GM21717 (cell line): ENCODE measurements around the gene C9orf85.
"Not testable (repeated sequence)": the region's sequence is repeated elsewhere in the genome, so short reads cannot be mapped to it uniquely, and the experiment has no call there.

ENCODE experiments used
- ATAC-seq: cut with Tn5 transposase; IDR thresholded peaks from one replicate; pipeline ENCODE4 v1.9.1; 2021; ENCODE audit warnings: mild to moderate bottlenecking, moderate library complexity; ENCODE audit not compliant: unreplicated experiment

C9orf85 gene

DNA sequence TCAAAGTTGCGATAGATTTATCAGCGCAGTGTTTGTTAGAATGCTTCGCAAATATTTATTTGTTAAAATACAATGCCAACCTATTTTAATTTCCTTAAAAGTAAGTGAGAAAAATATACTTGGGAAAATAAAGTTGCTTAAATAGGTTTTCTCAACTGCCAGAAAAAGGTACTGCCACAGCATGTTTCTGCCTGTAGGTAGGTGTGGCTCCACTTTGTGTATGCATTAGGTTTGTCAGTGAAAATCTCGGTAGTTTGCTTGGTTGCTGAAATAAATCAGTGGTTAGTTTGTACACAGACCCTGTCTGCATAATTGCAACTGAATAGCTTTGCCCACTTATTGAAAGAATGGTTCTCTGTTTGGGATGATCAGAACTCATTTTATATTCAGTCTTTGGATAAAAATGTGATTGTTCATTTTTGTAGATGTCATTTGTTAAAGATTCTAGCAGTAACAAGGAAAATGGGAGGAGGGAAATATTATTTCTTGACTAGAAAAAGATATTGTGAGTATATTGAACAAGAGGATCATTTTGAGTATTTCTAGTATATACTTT lies 25.7 kb downstream of the C9orf85 start:
- ATAC-seq, result no peak

DNA sequence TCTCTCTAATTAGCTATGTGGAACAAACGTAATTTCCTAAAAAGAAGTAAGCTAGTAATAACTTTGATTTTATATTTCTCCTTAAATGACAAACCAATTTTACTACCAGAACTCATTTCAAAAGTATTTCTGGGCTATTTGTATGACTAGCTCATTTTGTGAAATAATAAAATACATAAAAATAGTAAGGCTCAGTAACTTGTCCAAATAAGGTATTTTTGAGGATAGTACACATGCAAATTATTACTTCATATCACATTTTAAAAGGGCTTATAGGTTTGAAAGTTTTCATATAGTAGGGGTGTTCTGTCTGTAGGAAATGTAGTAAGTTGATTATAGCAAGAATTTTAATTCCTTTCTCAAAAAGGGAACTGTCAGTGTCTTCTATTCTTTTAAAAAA lies 26.5 kb downstream of the C9orf85 start:
- ATAC-seq, result no peak

DNA sequence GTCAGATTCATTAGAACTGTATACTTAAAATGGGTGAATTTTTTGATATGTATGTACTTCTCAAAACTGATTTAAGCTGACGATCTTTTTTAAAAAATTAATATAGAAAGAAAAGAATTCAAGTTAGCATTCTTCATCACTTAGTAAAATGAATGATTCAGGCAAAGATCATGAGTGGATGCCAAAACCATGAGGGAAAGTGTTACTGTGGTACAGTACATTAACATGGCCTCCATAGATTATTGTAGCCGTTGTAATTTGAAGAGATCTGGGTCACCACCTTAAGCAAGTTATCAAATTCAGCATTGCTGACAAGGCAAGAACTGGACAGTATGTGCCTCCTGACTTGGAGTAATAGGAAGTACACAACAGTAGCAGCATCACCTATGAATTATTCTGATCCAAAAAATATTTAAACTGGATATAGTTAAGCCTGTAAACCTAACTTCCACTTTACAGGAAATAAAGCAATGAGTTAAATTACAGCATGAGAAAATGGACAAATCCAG lies 29.7 kb downstream of the C9orf85 start:
- ATAC-seq, result no peak

DNA sequence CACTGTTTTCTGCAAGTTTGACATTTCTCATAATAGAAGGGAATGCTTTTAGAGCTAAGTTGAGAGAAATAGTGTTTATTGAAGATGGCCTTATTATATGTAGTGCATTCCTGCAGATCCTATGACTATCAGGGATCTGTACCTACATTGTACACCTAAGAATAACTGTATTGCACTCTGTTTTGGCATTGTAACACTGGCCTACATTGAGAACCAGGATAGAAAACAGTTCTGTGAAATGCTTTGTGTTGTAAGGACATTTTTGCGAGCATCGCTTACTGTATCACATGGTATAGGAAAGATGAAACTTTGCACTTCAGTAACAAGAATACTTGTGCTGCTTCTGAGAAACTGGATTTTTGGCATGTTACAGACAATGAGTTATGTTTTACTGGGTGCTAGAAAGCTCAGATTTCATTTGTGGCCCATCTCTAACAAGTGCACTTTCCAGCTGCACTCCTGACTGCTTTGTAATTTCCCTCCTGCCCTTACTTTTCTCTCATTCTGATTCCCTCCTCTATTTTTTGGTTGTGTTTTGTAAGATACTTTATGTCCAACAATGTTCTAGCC lies 30.6 kb downstream of the C9orf85 start:
- no peak for ATAC-seq

DNA sequence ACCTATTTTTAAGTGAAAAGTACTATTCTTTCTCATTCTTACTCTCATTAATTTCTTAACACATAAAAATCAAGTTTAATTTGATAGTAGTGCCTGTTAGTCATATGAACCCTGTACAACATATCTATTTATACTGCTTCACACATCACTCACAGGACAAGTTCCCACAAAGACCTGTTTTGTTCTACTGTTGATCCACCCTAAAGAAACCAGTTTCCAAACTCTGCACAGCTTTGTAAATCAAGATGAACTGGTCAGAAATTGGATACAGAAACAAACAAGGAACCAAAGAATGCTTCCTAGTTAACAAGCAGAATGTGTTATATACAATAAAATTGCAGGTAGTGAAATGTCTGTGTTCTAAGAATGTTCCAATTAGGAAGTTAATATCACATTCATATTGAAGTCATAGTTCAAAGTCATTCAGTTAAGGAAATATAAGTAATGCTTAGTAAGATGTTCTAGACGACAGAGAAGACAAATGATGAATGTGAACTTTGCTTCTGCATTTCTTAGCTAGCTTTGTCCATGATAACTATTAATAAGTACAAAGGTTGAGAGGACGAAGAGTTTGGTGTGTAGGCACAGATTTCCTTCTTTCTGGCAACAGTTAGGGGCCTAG lies 33.4 kb downstream of the C9orf85 start:
- no peak for ATAC-seq

DNA sequence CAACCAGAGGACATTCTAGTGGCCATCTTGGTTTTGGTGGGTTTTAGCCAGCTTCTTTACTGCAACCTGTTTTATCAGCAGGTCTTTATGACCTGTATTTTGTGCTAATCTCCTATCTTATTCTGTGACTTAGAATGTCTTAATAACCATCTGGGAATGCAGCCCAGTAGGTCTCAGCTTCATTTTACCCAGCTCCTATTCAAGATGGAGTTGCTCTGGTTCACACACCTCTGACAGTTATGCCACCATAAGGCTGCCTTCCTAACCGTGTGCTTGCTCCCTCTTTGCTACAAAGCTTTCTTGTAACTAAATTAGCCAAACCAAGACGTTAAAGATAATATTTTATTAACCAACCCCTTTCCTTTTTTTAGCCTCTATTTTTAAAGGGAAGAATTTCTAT lies 43.2 kb downstream of the C9orf85 start:
- not testable (repeated sequence) for ATAC-seq

DNA sequence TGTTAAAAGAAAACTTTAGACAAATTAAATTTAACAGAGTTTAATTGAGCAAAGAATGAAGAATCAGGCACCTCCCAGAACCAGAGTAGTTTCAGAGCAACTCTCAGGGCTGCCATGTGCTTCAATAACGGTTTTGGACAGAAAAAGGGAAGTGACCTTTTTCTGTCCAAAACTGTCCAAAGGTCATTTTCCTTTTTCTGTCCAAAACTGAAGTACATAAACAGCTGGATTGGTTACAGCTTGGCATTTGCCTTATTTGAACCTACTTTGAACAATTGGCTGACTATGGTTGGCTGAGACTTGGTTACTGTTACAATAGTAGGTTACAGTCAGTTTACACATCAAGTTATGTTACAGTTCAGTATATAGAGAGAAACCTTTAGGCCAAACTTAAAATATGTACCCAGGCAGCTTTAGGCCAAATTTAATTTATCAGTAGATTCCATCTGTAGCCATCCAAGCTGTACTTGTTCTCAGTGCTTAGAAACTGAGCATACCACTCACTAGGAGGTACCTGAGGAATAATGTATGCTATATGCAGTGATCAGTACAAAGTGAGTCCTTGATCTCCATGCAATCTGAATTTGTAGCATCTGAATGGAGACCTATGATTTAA lies 44.0 kb downstream of the C9orf85 start:
- no peak for ATAC-seq

DNA sequence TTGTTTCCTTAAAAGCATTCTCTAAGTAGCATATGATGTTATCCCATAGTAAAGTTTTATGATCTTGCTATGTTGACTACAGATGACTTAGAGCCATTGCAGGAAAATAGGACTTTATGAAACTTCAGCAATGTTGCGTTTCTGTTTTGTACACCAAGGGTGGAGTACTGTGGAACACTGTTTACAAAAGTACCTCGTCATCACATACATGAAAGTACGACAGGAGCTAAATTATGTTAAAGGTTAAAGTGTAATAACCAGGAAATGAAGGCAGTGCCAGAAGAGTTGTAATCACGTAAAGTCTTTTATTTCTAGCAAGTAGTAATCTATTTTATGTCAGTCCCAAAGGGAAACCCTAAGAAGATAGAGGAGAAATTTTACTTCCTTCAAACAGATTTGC lies 50.9 kb downstream of the C9orf85 start:
- ATAC-seq, result no peak

DNA sequence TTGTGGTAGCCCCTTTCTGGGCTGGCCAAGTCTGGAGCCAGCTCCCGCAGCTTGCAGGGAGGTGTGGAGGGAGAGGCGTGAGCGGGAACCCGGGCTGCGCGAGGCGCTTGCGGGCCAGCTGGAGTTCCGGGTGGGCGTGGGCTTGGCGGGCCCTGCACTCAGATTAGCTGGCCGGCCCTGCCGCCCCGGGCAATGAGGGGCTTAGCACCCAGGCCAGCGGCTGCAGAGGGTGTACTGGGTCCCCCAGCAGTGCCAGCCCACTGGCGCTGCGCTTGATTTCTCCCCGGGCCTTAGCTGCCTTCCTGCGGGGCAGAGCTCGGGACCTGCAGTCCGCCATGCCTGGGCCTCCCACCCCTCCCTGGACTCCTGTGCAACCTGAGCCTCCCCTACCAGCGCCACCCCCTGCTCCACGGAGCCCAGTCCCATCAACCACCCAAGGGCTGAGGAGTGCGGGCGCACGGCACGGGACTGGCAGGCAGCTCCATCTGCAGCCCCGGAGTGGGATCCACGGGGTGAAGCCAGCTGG lies 52.1 kb downstream of the C9orf85 start:
- ATAC-seq, result not testable (repeated sequence)

DNA sequence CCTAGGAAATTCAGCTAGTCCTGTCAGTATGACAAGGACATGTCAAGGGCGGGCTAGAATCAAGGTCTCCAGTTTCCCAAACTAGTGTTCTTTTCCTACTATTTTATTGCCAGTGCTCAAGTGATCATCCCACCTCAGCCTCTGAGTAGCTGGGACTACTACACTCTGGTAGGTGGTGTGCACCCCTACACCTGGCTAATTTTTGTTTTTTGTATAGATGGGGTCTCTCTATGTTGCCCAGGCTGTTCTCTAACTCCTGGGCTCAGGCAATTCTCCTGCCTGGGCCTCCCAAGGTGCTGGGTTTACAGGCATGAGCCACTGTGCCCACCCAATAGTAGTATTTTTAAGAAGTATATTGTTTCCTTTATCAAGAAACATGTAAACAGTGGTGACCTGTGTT lies 54.0 kb downstream of the C9orf85 start:
- no peak for ATAC-seq

DNA sequence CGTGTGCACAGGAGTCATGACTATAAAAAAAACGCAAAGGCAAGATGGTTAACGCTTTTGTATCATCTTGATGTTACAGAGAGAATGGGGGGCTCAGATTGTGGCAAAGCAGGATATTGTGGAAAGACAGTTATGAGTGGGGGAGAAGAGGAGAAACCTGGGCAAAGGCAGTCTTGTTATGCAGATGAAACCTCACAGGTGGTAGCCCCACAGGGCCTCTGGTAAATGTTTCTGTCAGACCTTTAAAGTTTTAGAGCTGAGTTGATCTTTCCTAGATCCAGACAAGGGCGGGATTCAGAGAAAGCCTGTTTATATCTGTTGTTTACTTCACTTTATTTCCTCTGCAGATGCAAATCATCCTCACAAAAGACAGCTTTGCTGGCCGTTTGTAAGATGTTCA lies 55.2 kb downstream of the C9orf85 start:
- ATAC-seq, result no peak

DNA sequence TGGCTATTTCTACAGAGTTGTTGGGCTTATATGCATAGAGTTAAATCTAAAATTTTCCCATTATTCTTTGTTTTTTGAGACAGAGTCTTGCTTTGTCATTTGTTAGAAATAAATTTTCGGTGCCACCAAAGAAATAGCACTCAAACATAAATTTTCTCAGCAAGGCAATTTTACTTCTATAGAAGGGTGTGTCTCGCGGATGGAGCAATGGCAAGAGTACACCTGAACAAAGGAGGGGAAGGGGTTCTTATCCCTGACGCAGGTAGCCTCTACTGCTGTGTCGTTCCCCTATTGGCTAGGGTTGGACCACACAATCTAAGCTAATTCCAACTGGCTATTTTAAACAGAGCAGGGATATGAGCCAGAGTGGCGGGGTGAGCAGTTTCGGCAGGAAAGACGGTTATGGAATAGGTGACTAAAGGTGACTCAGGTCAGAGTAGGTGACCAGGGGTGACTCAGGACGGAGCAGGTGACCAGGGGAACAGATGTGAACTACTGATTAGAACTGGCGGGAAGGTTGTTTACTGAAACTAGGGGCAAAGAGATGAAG lies 57.2 kb downstream of the C9orf85 start:
- ATAC-seq, result no peak

DNA sequence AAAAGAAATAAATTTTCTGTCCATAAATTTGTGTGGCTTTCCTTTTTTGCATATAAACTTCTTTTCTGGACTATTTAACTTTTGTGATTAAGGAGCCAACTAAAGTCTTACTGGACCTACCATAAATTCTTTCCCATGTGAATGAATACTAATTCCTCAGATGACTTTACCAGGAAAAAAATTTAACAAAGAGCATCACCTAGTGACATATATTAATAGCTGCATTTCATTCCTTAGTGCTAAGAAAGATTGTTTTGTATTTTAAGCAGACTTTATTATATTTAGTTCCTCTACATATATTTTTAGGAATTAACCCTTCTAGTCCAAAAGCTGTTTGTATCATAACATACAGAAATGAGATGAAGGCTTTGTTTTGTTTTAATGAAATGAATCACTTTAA lies 64.4 kb downstream of the C9orf85 start:
- no peak for ATAC-seq

DNA sequence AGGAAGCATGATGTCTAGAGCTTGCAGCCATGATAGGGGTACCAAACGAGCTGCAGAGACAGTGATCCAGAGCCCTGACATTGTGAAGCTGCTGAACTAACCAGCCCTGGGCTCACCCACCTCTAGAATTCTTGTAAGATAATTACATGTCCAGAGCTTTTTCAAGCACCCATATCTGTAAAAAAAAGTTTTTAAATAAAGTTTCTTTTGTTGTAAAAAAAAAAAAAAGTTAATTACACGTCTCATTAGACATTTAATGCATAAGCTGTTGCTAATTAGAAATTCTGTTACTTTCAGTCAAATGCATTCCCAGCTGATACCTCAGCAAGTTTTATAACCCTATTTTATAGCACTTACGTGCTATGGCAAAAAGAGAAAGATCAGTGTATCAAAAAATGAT lies 65.6 kb downstream of the C9orf85 start:
- no peak for ATAC-seq

DNA sequence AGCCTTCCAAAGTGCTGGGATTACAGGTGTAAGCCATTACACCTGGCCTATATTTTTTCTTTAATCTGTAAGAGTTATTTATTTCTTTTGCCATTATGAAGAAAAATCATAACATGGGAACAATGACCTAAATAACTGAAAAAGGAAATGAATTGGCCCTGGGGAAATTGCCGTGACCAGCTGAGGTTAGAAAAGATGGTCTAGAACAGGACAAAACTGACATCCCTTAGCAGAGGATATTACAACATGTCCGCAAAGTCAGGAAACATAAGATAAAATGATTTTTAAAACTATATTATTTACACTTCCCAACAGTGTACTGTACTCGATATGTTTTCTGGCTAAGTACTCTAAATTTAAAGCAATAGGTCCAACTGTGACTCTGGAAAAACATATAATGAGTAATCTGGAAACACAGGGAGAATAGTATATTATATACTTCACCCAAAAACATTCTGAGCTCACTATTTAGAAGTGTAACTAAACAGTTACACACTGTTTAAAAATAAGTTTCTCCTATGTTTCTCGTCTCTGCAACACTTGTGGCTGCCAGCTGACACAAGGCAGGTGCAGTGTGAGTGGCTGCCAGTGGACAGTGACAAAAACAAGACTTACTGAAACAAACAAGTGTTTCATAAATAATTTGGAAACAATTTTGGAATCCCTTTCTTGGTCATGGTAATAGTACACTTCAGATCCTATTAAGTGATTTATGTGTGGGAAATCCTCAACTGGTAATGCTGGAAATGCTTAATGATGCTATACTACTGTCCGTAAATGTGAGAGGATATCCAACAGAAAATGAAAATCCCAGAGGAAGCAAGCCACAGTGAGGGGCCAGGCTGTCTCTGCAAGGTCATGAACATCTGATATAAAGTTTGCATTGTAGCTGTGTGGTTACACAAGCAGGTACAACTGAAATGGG lies 69.1 kb downstream of the C9orf85 start:
- no peak for ATAC-seq

DNA sequence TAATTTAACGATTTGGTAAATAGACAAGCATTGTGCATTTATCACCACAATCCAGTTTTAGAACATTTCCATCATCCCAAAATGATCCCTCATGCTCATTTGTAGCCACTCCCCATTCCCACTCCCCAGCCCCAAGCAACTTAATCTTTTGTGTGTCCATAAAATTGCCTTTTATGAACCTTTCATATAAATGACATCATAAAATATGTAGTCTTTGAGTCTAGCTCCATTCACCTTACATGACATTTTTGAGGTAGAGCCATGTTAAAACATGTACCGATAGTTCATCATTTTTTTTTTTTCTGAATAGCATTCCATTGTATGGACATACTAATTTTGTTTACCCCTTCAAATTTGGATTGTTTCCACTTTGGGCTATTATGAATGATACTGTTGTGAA lies 70.5 kb downstream of the C9orf85 start:
- ATAC-seq, result no peak

DNA sequence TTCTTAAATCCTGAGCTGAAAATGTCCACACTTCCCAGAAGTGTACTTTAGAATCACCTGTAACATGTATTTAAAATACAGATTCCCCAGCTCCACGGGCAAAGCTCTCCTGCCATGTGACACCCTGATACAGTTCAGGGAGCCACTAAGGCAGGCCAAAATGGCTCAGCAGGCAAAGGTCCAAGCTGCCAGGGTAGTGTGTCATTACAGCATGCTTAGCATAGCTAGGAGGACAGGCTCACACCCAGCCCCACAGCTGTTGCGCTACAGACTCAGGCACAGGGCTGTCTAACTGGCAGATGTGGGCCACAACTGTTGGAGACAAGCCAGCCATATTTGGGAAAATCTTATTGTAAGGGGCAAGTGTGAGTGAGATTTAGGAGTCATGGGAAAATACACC lies 73.0 kb downstream of the C9orf85 start:
- ATAC-seq, result no peak

DNA sequence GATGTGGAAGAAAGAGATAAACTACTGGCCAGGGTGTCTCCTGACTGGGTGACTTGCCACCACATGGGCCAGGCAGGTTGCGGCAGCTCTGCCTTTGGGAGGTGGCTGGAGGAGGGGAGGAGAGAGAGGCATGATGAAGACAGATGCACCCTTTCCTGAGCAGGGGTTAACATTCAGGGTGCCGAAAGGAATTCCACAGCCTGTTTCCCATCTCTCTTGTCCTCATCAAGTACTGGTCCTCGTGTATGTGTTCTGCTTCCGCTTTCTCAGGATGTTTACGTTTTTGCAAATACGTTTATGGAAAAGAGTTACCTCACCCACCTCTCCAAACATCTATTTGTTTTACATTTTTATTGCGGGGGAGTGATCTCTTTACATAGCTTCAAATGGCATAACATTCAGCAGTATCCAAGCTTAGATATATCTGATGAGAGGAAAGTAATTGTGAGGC lies 73.4 kb downstream of the C9orf85 start:
- no peak for ATAC-seq

DNA sequence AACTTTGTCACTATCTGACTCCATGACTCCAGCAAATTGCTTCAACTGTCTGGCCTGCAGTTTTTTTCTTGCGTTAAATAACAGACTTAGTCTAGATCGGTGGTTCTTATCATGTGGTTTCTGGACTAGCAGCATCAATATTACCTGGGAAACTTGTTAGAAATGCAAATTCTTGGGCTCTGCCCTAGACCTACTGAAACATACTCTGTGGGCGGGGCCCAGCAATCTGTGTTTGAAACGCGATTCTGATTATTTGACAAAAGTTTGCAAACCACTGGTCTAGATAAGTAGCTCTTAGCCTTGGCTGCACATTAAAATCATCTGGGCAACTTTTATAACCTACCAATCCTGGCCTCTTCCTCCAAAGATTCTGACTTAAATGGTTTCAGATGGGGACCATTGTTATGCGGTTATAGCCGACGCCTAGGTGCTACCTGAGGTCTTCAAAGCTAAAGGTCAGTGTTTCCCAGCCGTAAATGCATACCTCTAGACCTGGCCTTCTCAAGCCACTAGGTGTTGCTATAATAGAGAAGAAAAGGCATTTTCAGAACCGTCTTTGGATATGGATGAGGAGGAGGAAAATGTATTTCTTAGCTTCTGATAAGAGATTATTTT lies 74.0 kb downstream of the C9orf85 start:
- ATAC-seq, result no peak

DNA sequence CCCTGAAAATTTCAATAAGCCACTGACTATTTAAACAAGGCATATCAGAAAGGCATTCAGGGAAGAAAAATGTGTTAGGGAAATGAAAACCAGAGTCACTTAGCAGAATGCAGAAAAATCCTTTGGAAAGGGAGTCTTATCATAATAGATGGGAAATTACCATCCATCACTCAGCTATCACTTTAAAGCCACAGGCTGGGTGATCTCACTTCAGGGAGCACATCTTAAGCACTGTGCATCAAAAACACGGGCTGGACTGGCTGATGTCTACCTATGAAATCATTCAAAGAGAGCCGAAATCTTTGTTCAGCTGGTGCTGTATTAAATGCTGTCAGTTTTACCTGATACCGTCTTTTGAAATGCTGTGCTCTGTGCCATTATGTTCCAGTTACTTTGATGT lies 75.5 kb downstream of the C9orf85 start:
- no peak for ATAC-seq
